Measurements from ENCODE around the gene NUPR2.
A peak's percentile ranks its signal among the peaks of the same experiment; 100 is the strongest.
"Not testable (repeated sequence)": the region's sequence is repeated elsewhere in the genome, so short reads cannot be mapped to it uniquely, and the experiment has no call there.

NUPR2 gene

DNA sequence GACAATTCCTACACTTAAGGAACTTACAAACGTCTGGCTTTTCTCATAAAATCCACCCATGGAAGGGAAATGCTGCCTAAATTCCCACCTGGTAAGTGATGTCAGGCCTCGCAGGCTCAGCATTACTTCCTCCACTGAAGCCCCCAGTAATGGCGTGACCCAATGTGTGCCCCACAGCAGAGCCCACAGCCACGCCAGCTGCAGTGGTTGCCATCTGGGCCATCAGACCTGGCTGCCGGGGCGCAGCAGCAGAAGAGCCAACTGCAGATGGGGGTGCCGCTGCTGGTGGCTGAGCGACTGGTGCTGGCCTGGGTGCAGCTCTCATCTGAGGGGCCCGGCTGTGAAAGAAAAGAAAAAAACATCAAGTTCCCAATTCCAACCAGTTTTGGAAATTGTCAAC lies 12.1 kb downstream of the NUPR2 start:
- H3K4me2 ChIP-seq (ENCODE audit: low read length, poor library complexity, severe bottlenecking); H2AK5ac ChIP-seq (ENCODE audit: low read length, severe bottlenecking); H3K23ac ChIP-seq (ENCODE audit: low read length in 2 of 2); H2BK5ac ChIP-seq (ENCODE audit: low read depth, low read length, poor library complexity, severe bottlenecking); H3K9me3 ChIP-seq (ENCODE audit: control insufficient read depth, low read length); H3K4me3 ChIP-seq (ENCODE audit: insufficient read depth in 1 of 2, low read depth in 1 of 2, low read length in 2 of 2); H3K9ac ChIP-seq (ENCODE audit: low read length); H3K4me1 ChIP-seq (ENCODE audit: control insufficient read depth, insufficient read depth, low read depth, low read length); H2BK12ac ChIP-seq (ENCODE audit: low read length in 2 of 2); DNase-seq; H3K18ac ChIP-seq (ENCODE audit: low read depth in 1 of 2, low read length in 2 of 2); H2AFZ ChIP-seq (ENCODE audit: low read depth, low read length); H2BK15ac ChIP-seq (ENCODE audit: low read depth, poor library complexity, severe bottlenecking); H3K4ac ChIP-seq (ENCODE audit: low read depth in 1 of 2, low read length in 2 of 2); H3K27me3 ChIP-seq (ENCODE audit: control insufficient read depth in 1 of 2, insufficient read depth in 1 of 2, low read length in 2 of 2); H4K8ac ChIP-seq (ENCODE audit: low read length); H4K91ac ChIP-seq (ENCODE audit: low read length); H2BK120ac ChIP-seq (ENCODE audit: low read depth, low read length); H3K14ac ChIP-seq (ENCODE audit: low read length in 2 of 2); H3K79me1 ChIP-seq (replicated peaks; ENCODE audit: low read length, poor library complexity, severe bottlenecking); H3K27ac ChIP-seq (ENCODE audit: low read length, poor library complexity, severe bottlenecking): not testable (repeated sequence)
- WGBS, result 89% methylated on average over 8 of the region's 9 CpGs
- H3K36me3 ChIP-seq (ENCODE audit: control insufficient read depth in 1 of 2, insufficient read depth in 2 of 2, low read depth in 1 of 2, low read length in 2 of 2), result peaks cover 14 to 51% of the 10 kb centered on the region in 2 experiments

DNA sequence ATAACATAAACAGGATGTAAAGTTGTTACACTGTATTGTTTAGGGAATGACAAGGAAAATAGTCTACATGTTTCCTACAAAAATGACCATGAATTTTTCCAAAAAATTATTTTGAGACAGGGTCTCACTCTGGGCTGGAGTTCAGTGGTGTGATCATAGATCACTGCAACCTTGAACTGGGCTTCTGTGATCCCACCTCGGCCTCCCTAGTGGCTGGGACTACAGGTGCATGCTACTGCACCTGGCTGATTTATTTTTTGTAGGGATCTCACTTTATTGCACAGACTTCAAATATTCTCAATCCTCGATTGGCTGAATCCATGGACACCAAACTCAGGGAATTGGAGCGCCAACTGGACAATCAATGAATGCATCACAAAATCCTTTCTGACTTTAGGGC lies 16.6 kb downstream of the NUPR2 start:
- Histone ChIP-seq H3K9me3 (ENCODE audit: control insufficient read depth, low read length) (no peaks in the 10 kb centered on the region), H3K4ac (ENCODE audit: low read depth in 1 of 2, low read length in 2 of 2) (no peak overlapping the region), H2BK15ac (ENCODE audit: low read depth, poor library complexity, severe bottlenecking) (no peak overlapping the region), H3K23ac (ENCODE audit: low read length in 2 of 2) (no peak overlapping the region), H2AK5ac (ENCODE audit: low read length, severe bottlenecking) (no peak overlapping the region), H3K4me2 (ENCODE audit: low read length, poor library complexity, severe bottlenecking) (no peak overlapping the region), H4K91ac (ENCODE audit: low read length) (no peak overlapping the region), H3K4me1 (ENCODE audit: control insufficient read depth, insufficient read depth, low read depth, low read length) (no peaks in the 10 kb centered on the region), H3K79me1 (replicated peaks; ENCODE audit: low read length, poor library complexity, severe bottlenecking) (no peaks in the 10 kb centered on the region), H2BK12ac (ENCODE audit: low read length in 2 of 2) (no peak overlapping the region), H3K14ac (ENCODE audit: low read length in 2 of 2) (no peak overlapping the region), H3K27me3 (ENCODE audit: control insufficient read depth in 1 of 2, insufficient read depth in 1 of 2, low read length in 2 of 2) (no peaks in the 10 kb centered on the region), H3K36me3 (ENCODE audit: control insufficient read depth in 1 of 2, insufficient read depth in 2 of 2, low read depth in 1 of 2, low read length in 2 of 2) (peaks cover 14 to 51% of the 10 kb centered on the region in 2 experiments), H2BK5ac (ENCODE audit: low read depth, low read length, poor library complexity, severe bottlenecking) (no peak overlapping the region), H3K18ac (ENCODE audit: low read depth in 1 of 2, low read length in 2 of 2) (no peak overlapping the region), H3K27ac (ENCODE audit: low read length, poor library complexity, severe bottlenecking) (no peak overlapping the region), H3K9ac (ENCODE audit: low read length) (no peak overlapping the region), H2AFZ (ENCODE audit: low read depth, low read length) (no peak overlapping the region), H3K4me3 (ENCODE audit: insufficient read depth in 1 of 2, low read depth in 1 of 2, low read length in 2 of 2) (no peak overlapping the region), H2BK120ac (ENCODE audit: low read depth, low read length) (no peak overlapping the region), H4K8ac (ENCODE audit: low read length) (no peak overlapping the region)
- 78% methylated on average over 3 of the region's 3 CpGs for WGBS
- no peak for DNase-seq

DNA sequence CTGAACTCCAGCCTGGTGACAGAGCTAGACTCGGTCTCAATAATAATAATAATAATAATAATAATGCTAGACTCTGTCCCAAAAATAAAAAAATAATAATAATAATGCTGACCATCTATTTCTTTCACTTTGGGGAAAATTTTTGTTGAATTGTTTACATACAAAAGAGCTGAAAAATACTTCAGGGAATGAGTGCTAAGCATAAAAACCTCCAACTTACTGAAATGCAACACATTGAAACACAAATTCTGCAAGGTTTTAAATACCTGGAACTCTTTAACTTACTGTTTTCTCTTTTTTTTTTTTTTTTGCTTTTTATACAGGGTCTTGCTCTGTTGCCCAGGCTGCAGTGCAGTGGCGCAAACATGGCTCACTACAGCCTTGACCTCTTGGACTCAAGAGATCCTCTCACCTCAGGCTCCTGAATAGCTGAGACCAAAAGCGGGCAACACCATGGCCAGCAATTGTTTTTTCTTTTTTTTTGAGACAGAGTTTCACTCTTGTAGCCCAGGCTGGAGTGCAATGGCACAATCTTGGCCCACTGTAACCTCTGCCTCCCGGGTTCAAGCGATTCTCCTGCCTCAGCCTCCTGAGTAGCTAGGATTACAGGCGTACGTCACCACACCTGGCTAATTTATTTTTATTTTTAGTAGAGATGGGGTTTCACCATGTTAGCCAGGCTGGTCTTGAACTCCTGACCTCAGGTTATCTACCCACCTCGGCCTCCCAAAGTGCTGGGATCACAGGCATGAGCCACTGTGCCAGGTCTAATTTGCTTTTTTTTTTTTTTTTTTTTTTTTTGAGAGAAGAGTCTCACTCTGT lies 17.8 kb downstream of the NUPR2 start:
- not testable (repeated sequence) for H2BK5ac ChIP-seq (ENCODE audit: low read depth, low read length, poor library complexity, severe bottlenecking); H3K23ac ChIP-seq (ENCODE audit: low read length in 2 of 2); H3K27ac ChIP-seq (ENCODE audit: low read length, poor library complexity, severe bottlenecking); H3K79me1 ChIP-seq (replicated peaks; ENCODE audit: low read length, poor library complexity, severe bottlenecking); H3K4me3 ChIP-seq (ENCODE audit: insufficient read depth in 1 of 2, low read depth in 1 of 2, low read length in 2 of 2); H3K4ac ChIP-seq (ENCODE audit: low read depth in 1 of 2, low read length in 2 of 2); H3K4me2 ChIP-seq (ENCODE audit: low read length, poor library complexity, severe bottlenecking); H2BK12ac ChIP-seq (ENCODE audit: low read length in 2 of 2); H3K14ac ChIP-seq (ENCODE audit: low read length in 2 of 2); H3K27me3 ChIP-seq (ENCODE audit: control insufficient read depth in 1 of 2, insufficient read depth in 1 of 2, low read length in 2 of 2); H2AFZ ChIP-seq (ENCODE audit: low read depth, low read length); H3K18ac ChIP-seq (ENCODE audit: low read depth in 1 of 2, low read length in 2 of 2); H2AK5ac ChIP-seq (ENCODE audit: low read length, severe bottlenecking); H3K4me1 ChIP-seq (ENCODE audit: control insufficient read depth, insufficient read depth, low read depth, low read length); DNase-seq; H2BK120ac ChIP-seq (ENCODE audit: low read depth, low read length); H4K8ac ChIP-seq (ENCODE audit: low read length); H2BK15ac ChIP-seq (ENCODE audit: low read depth, poor library complexity, severe bottlenecking); H3K9me3 ChIP-seq (ENCODE audit: control insufficient read depth, low read length); H4K91ac ChIP-seq (ENCODE audit: low read length)
- H3K36me3 ChIP-seq (ENCODE audit: control insufficient read depth in 1 of 2, insufficient read depth in 2 of 2, low read depth in 1 of 2, low read length in 2 of 2), result peaks cover 10 to 43% of the 10 kb centered on the region in 2 experiments
- WGBS, result 87% methylated on average over 3 of the region's 8 CpGs
- peak overlapping the region; percentile 48 for H3K9ac ChIP-seq (ENCODE audit: low read length)

- no peak overlapping the region for H2BK120ac ChIP-seq (ENCODE audit: low read depth, low read length)
- no peak overlapping the region for H4K91ac ChIP-seq (ENCODE audit: low read length)
- peak; percentile 30 for DNase-seq
- no peaks in the 10 kb centered on the region for H3K79me1 ChIP-seq (replicated peaks; ENCODE audit: low read length, poor library complexity, severe bottlenecking)
- no peak overlapping the region for H3K4me2 ChIP-seq (ENCODE audit: low read length, poor library complexity, severe bottlenecking)
- no peak overlapping the region for H3K27ac ChIP-seq (ENCODE audit: low read length, poor library complexity, severe bottlenecking)
- H3K14ac ChIP-seq (ENCODE audit: low read length in 2 of 2), result no peak overlapping the region
- H3K9ac ChIP-seq (ENCODE audit: low read length), result peak overlapping the region; percentile 63
- H3K4me1 ChIP-seq (ENCODE audit: control insufficient read depth, insufficient read depth, low read depth, low read length), result peaks cover 2% of the 10 kb centered on the region
- peak overlapping the region in 1 of 2 experiments; percentile 29 for H3K4me3 ChIP-seq (ENCODE audit: insufficient read depth in 1 of 2, low read depth in 1 of 2, low read length in 2 of 2)
- no peak overlapping the region for H4K8ac ChIP-seq (ENCODE audit: low read length)
- WGBS, result 84% methylated on average over 5 of the region's 5 CpGs
- no peak overlapping the region for H2AFZ ChIP-seq (ENCODE audit: low read depth, low read length)
- H3K27me3 ChIP-seq (ENCODE audit: control insufficient read depth in 1 of 2, insufficient read depth in 1 of 2, low read length in 2 of 2), result no peaks in the 10 kb centered on the region
- H3K4ac ChIP-seq (ENCODE audit: low read depth in 1 of 2, low read length in 2 of 2), result no peak overlapping the region
- H2BK5ac ChIP-seq (ENCODE audit: low read depth, low read length, poor library complexity, severe bottlenecking), result no peak overlapping the region
- H3K23ac ChIP-seq (ENCODE audit: low read length in 2 of 2), result no peak overlapping the region
- H2BK12ac ChIP-seq (ENCODE audit: low read length in 2 of 2), result no peak overlapping the region
- peaks cover 5 to 36% of the 10 kb centered on the region in 2 experiments for H3K36me3 ChIP-seq (ENCODE audit: control insufficient read depth in 1 of 2, insufficient read depth in 2 of 2, low read depth in 1 of 2, low read length in 2 of 2)
- no peak overlapping the region for H2BK15ac ChIP-seq (ENCODE audit: low read depth, poor library complexity, severe bottlenecking)
- H3K18ac ChIP-seq (ENCODE audit: low read depth in 1 of 2, low read length in 2 of 2), result no peak overlapping the region
- no peaks in the 10 kb centered on the region for H3K9me3 ChIP-seq (ENCODE audit: control insufficient read depth, low read length)
- no peak overlapping the region for H2AK5ac ChIP-seq (ENCODE audit: low read length, severe bottlenecking)
Measured at GRCh38 chr7:56097700-56098099, 18.5 kb downstream of the NUPR2 start.

All from mesenchymal stem cell (in vitro differentiated cells and primary cell).